GM18526 (cell line): ENCODE measurements around the gene MPND.

Source experiments
- POLR2A ChIP-seq: IDR thresholded peaks from 3 replicates; pipeline ENCODE4 v1.6.1; 2011; ENCODE audit not compliant: insufficient read length; ENCODE audit errors: extremely low read depth

Gene MPND

DNA sequence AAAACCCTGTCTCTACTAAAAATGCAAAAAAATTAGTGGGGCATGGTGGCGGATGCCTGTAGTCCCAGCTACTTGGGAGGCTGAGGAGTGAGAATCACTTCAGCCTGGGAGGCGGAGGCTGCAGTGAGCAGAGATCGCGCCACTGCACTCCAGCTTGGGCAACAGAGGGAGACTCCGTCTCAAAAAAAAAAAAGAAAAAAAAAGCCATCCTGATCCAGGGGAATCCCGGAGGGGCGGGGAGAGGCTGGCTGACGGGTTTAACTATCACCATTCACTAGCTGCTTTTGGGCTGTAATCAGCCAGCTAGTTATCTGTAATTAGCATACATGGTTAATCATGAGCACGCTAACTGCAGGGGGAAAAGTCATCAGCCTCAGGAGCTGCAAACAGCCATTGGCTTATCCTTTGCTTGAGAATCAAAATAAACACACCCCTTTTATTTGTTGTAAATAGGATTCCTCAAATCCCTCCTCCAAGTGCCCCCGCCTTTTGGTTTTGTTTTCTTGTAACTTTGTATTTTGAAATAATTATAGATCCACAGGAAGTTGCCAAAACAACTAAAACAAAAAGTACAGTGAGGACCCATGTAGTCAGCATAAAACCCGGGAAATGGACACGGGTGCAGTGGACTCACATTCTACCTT is 29.4 kb upstream of the MPND start:
- TF ChIP-seq POLR2A, result no peak

DNA sequence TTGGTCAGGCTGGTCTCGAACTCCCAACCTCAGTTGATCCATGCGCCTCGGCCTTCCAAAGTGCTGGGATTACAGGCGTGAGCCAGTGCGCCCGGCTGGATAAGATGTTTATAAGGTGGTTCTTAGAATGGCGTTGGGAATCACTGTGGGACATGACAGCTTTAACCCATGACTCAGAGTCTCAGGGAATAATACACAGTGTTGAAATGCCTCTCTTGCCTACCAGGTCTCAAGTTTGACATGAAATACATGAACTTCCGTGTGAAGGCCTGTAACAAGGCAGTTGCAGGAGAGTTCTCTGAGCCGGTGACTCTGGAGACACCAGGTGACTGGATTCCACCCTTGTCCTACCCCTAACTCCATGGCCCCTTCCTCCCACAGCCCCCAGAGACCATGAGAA is 26.4 kb upstream of the MPND start:
- TF ChIP-seq POLR2A, result no peak

DNA sequence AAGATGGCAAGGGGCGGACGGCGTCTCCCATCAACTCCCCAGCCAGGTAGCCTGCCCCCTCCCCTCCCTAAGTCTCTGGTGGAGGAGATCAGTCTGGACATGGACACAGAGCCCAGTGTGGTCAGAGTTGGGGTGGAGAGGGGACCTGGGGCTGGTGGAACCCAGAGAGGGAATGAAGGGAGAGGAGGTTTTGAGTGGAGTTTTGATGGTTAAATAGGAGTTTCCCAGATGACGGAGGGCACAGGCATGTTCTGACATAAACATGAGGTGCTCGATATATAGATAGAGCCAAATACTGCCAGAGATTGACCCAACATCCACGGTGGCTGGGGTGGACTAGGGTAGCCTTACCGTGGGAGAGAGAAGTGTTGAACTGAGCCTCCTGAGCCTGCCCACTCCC is 24.9 kb upstream of the MPND start:
- TF ChIP-seq POLR2A, result no peak

DNA sequence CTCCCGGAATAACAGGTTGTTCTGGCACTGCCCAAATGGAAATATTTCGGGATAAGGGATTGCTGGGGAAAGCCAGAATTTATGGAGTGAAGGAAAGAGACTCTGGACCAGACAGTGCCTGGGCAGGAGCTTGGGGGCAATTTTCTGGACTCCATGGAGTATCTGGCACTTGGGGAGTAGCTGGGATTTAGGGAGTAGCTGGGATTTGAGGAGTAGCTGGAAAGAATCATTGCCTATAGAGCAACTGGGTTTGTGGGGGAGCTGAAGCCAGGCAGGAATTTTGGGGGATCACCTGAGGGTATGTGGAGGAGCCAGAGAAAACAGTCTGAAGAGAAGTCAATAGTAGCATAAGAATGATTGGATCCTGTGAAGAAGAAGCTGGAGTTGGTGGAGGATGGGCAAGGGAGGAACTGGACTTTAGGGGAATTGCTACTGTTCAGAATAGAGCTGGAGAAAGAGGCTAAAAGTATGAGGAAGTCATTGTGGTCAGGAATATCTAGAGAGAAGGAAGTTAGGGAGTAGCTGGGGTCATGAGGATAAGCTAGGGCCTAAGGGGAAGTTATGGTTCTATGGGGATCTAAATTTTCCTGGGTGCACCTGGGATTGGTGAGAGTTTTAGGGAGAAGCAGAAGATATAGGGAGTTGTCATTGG is 24.2 kb upstream of the MPND start:
- no peak for TF ChIP-seq POLR2A

DNA sequence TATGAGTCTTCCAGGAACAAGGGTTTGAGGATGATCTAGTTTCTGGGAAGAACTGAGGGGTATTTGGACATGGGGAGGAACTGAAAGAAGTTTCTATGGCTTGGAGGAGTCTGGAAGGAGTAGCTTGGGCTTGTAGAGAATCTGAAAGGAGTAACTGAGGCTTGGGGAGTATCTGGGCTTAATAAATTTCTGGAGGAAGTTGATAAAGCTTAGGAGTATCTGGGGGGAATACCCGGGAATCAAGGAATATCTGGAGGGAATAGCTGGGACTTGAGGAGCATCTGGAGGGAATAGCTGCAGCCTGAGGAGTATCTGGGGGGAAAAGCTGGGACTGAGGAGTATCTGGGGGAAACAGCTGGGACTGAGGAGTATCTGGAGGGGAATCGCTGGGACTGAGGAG is 22.9 kb upstream of the MPND start:
- TF ChIP-seq POLR2A, result no peak

DNA sequence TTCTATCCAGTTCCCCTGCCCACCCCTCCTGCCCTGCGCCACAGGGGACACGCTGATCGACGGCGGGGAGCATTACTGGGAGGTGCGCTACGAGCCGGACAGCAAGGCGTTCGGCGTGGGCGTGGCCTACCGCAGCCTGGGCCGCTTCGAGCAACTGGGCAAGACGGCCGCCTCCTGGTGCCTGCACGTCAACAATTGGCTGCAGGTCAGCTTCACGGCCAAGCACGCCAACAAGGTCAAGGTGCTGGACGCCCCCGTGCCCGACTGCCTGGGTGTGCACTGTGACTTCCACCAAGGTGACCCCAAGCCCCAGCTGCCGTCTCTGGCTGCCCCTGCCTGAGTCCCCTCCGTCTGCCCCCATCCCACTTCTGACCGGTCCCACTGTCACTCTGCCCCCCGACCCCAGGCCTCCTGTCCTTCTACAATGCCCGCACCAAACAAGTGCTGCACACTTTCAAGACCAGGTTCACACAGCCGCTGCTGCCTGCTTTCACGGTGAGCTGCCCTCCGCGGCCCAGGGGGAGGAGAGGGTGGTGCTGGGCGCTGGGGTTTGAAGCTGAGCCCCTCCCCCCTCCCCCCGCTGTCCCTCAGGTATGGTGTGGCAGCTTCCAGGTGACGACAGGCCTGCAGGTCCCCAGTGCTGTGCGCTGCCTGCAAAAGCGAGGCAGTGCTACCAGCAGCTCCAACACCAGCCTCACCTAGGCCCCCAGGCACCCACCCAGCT is 20.3 kb upstream of the MPND start:
- TF ChIP-seq POLR2A, result no peak

DNA sequence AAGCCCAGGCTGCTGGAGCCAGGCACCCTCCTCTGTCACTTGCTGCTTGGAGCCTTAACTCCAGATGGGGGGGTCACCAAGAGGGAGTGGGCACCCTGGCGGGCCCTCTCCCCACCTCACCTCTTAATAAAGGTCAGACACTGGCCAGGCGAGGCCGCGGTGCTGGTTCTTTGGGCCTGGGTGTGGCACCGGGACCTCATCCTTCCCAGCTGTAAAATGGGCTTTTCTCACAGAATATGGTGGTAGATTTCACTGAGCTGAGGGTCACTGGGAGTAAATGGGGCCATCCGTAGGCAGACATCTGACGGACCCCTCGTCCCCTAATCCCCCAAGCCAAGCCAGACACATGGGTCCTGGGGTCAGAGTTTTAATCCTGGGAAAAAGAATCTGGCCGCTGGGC is 19.7 kb upstream of the MPND start:
- TF ChIP-seq POLR2A, result no peak

DNA sequence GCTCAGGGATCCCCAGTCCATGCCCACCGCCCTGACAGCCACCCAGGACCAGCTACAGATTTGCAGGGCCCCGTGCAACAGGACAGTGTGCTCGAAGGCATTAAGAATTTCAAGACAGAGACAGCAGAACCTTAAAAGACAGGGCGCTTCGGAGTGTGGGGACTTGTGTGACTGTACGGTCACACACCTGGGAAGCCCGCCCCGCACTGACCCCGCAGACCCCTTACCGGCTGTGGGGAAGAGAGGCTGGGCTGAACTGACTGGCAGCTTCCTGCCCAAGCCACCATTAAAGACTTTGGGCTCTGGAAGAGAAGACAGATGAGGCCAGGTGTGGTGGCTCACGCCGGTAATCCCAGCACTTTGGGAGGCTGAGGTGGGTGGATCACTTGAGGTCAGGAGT is 19.1 kb upstream of the MPND start:
- no peak for TF ChIP-seq POLR2A

DNA sequence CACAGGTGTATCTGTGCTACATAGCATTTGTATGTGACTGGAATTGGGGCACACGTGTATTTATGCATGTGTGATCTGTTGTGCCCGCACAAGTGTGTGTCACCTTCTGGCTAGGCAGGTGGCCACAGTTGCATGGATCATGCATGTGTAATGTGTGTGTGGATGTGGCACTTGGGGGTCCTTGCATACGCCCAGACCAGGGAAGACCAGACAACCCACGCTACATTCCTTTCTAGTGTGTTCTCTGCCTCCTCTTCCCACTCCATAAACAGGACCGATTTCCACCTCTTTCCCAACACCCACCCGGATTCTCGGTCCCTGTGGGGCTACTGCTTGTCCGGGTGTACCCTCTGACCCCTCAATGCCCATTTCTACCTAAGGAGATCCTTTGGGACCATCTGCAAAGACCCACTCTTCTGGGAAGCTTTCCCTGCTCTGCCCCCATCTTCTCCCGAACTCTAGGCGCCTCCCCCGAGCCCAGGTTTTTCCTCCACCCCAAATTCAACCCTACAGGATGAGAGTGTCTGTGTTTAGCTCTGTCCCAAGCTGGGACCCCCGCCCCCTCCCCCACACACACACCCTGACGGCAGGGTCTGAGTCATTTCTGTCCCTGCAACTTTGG is 17.0 kb upstream of the MPND start:
- TF ChIP-seq POLR2A, result no peak

DNA sequence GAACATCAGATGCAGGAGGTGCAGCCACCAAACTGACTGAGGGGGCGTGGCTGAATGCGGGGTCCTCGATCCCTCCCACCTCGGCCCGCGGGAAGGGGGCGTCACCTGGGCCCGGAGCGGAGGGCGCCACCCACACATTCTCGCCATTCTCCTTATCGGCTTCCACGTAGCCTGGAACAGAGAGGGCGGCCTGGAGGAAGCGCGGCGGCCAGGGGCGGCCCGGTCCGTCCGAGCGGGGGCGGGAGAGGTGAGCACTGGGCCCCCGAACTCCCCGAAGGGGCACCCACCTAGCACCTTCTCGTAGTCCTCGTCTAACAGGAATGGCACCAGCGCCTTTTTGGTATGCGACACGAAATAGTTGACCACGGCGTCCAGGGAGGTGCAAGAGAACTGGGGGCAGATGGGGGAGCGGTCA is 16.5 kb upstream of the MPND start:
- no peak for TF ChIP-seq POLR2A

DNA sequence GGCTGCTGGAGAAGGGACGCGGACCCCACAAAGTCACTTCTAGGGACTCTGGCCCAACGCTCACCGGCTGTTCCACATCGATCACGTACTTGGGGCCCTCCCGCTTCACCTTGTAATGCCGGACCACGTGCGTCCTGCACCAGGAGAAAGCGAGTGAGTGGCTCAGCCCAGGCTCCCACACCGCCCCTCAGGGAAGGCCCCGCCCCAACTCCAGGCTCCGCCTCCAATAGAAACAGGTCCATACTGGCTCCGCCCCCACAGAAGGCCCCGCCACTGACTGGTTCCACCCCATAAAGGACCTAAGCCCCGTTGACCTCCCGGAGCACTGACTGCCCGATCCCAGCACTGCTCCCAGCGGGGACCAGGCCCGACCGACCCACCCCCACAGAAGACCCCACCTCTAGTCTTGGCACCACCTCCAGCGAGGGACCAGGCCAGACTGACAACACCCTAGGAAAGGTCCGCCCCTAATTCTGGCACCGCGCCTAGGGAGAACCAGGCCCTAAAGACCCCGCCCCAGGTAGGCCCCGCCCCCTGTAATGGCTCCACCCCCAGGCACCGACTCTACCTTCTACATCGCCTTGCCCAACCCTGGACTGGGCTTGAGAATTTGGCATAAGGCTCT is 16.0 kb upstream of the MPND start:
- no peak for TF ChIP-seq POLR2A

DNA sequence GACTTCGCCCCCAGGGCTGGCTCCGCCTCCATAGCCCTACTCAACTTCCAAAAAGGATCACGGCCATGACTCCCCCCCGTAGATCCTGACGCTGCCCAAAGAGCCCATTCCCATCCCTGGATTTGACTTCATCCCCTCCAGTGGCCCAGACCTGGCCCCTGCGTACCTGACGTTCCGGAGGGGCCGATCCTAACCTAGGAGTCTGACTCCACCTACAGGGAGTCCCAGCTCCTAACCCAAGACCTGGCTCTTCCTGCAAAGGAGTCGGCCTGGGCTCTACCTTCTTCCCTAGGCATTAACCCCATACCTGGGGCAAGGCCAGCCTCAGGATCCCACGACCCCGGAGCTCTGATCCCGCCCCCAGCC is 15.5 kb upstream of the MPND start:
- TF ChIP-seq POLR2A, result no peak

DNA sequence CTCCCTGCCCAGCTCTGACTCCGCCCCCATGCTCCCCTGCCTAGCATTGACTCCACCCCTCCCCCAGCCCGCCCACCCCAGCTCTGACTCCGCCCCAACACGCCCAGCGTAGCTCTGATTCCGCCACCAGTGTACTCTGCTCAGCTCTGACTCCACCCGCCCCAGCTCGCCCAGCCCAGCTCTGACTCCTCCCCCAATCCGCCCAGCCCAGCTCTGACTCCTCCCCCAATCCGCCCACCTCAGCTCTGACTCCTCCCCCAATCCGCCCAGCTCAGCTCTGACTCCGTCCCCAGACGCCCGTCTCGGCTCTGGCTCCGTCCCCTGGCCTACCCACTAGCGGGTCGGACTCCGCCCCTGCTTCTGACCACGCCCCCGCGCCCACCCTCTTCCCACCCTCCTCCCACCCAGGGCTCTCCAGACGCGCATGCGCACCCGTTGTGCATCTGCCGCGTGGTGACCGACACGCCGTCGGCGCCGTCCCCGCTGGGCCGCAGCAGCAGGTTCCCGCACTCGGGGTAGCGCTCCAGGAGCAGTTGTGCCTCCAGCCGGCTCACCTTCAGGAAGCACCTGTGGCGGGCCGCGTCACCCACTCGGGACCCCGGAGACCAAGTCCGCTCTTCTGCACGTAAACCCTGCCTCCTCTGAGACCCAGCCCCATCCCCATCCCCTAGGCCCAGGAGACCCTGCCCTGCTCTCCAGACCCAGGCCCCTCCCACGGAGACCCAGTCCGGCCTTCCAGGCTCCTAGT is 14.9 kb upstream of the MPND start:
- TF ChIP-seq POLR2A, result peak; percentile 82

DNA sequence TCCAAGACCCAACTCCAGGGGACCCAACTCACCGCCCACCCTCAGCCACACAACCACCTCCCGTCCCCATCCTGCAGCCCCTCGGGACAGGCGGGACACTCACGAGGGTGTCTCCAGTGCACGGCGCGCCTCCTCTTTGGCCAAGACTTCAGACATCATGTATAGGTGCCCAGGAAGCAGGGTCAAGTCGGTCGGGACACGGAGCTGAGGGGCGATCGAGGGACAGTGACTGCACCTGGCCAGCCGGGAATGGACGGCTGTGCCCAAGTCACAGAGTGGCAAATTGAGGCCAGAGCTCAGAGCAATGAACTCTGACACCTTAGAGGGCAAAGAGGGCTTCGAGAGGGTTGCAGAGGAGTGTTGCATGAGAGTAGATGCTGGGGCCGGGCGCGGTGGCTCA is 13.5 kb upstream of the MPND start:
- TF ChIP-seq POLR2A, result no peak

DNA sequence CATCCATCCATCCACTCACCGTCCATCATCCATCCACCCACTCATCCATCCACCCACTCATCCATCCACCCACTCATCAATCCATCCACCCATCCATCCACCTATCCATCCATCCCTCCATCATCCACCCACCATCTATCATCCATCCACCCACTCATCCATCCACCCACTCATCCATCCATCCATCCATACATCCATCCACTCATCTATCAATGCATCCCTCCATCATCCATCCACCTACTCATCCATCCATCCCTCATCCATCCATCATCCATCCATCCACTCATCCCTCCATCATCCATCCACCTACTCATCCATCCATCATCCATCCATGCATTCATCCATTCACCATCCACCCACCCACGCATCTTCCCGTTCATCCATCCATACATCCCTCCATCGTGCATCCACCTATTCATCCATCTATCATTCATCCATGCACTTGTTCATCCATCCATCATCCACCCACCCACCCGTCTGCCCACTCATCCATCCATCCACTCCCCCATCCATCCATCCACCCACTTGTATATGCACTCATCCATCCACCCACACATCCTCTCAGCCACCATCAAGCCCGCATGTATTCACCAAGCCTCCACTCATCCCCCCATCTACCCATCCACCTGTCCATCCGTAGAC is 8.3 kb upstream of the MPND start:
- no peak for TF ChIP-seq POLR2A

DNA sequence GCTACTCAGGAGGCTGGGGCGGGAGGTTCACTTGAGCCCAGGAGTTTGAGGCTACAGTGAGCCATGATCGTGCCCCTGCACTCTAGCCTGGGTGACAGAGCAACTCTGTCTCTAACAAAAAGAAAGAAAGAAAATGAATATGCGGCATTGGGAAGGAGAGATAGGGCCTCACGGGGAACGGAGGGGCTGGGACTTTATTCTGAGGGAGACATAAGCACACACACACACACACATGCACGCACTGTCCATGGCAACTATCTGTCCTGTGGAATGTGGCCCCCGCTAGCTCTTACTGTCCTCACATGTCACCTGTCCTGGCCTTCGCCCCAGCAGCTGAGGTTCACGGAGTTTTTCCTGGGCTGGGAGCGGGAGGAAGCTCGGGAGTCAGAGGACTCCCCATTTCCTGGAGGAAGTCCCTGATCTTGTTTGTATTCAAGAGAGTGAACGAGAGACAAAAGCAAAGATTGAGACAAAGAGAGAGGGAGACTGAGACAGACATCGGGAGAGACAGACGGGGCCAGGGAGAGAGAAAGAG is 5.4 kb upstream of the MPND start:
- TF ChIP-seq POLR2A, result no peak
